Keratinocyte (primary cell): ENCODE measurements around the gene MAGEF1.

ENCODE experiments used
- EZH2 ChIP-seq: IDR thresholded peaks from one replicate; pipeline ENCODE4 v1.6.1; 2012; ENCODE audit warnings: inconsistent platforms, mild to moderate bottlenecking, low read length, moderate library complexity
- TF ChIP-seq, protein P1 (sequence below), 3 experiments: IDR thresholded peaks in 1 of 3; conservative IDR thresholded peaks in 1 of 3; optimal IDR thresholded peaks in 1 of 3; 2 replicates in 2 of 3; 3 replicates in 1 of 3; pipeline versions ENCODE3 to v1.5.1; 2011; ENCODE audit warnings: low read length in 3 of 3, mild to moderate bottlenecking in 3 of 3, moderate library complexity in 2 of 3, control low read depth in 1 of 3, inconsistent platforms in 1 of 3; ENCODE audit not compliant: insufficient read depth in 2 of 3; ENCODE audit errors: extremely low read depth in 1 of 3

DNA sequence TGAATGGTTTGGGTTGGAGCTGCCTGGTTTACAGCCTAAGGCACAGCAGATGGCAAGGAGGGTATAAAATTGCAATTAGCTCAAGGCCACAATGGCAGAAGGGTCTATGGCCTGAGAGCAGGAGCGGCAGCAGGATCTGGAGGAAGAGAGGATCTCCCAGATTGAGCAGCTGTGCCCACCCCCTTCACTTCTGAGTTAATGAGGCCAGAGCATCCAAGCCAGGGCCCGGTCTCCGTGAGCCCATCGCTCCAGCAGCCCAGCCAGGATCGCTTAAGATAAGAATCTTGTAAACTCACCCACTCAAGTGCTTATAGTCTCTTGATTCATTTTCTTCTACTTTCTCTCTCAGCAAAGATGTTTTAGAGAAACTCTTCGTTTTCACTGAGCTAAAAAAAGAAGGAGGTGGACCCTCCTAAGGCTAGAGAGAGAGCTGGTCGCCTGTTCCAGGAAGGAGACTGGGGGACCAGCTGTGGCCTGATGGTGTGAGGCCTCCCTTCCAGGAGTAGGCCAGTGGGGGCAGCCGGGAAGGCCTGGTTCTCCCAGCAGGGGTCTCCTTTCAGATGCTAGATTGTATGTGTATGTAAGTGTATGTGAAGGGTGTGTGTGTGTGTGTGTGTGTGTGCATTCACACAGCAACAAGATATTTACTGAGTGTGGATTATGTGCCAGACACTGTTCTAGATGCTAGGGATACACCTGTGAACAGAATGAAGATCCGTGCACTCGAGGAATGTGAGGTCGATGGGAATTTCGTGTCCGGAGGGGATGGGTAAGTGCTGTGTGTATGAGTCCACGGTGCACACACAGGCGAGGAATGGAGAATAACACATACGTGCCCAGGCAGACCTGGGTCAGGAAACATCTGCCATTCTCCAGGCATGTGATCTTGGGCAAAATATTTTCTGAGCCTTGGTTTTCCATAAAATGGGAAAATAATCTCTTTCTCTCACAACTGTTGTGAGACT is 18.6 kb downstream of the MAGEF1 start:
- TF ChIP-seq, protein P1, sequence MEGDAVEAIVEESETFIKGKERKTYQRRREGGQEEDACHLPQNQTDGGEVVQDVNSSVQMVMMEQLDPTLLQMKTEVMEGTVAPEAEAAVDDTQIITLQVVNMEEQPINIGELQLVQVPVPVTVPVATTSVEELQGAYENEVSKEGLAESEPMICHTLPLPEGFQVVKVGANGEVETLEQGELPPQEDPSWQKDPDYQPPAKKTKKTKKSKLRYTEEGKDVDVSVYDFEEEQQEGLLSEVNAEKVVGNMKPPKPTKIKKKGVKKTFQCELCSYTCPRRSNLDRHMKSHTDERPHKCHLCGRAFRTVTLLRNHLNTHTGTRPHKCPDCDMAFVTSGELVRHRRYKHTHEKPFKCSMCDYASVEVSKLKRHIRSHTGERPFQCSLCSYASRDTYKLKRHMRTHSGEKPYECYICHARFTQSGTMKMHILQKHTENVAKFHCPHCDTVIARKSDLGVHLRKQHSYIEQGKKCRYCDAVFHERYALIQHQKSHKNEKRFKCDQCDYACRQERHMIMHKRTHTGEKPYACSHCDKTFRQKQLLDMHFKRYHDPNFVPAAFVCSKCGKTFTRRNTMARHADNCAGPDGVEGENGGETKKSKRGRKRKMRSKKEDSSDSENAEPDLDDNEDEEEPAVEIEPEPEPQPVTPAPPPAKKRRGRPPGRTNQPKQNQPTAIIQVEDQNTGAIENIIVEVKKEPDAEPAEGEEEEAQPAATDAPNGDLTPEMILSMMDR (optimal IDR thresholded peaks at IDR 0.05 in 1 of 3, IDR thresholded peaks at IDR 0.05 in 1 of 3, conservative IDR thresholded peaks at IDR 0.05 in 1 of 3; ENCODE audit: extremely low read depth in 1 of 3, insufficient read depth in 2 of 3, low read length in 3 of 3): no peak
- TF ChIP-seq EZH2: no peak
